Right hindlimb (tissue), 1 donor: Measurements from ENCODE around the gene SRP72.
"Not testable (repeated sequence)": the region's sequence is repeated elsewhere in the genome, so short reads cannot be mapped to it uniquely, and the experiment has no call there.

ENCODE experiments used
- DNase-seq: peaks from one replicate; pipeline ENCODE4 v3.0.0-alpha.2; 2018

The SRP72 gene

GRCh38 chr4:56467284-56468096 lies at the start of gene SRP72:
SRP72 (plus strand) TSS chr4:56467617; CDS start chr4:56467636, 19 bp downstream.
- DNase-seq = peak; percentile 94

- DNase-seq = no peak
Observed at GRCh38 chr4:56424176-56424575, 43.2 kb upstream of the SRP72 start.

GRCh38 chr4:56424697-56425514 lies 42.5 kb upstream of the SRP72 start:
- DNase-seq = no peak

GRCh38 chr4:56425518-56425917 lies 41.9 kb upstream of the SRP72 start:
- no peak for DNase-seq

DNA sequence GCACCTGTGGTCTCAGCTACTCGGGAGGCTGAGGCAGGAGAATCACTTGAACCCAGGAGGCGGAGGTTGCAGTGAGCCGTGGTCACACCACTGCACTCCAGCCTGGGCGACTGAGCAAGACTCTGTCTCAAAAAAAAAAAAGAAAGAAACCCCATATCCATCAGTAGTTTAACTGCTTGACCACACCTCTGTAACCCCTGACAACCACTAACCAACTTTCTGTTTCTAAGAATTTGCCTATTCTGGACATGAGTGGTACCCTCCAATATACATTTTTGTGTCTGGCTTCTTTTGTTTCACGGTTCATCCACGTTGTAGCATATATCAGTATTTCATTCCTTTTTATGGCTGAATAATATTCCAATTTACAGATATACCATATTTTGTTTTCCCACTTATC lies 41.1 kb upstream of the SRP72 start:
- DNase-seq = no peak

- no peak for DNase-seq
Observed at GRCh38 chr4:56427179-56427578, 40.2 kb upstream of the SRP72 start.

DNA sequence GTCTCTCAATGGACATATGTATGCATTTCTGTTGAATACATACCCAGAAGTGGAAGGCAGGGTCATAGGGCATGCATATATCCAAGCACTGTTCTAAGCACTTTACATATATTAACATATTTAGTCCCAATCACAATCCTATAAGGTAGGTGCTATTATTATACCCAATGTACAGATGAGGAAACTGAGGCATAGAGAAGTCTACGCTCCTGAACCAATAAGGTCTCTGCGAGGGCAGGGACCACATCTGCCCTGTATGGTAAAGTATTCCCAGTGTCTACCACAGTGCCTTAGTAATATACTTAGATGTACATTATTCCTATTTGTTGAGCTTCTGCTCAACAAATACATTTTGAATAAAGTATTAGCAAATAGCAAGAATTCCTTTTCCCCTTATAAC lies 37.2 kb upstream of the SRP72 start:
- DNase-seq = no peak

- DNase-seq = no peak
Observed at GRCh38 chr4:56433280-56433679, 34.1 kb upstream of the SRP72 start.

DNA sequence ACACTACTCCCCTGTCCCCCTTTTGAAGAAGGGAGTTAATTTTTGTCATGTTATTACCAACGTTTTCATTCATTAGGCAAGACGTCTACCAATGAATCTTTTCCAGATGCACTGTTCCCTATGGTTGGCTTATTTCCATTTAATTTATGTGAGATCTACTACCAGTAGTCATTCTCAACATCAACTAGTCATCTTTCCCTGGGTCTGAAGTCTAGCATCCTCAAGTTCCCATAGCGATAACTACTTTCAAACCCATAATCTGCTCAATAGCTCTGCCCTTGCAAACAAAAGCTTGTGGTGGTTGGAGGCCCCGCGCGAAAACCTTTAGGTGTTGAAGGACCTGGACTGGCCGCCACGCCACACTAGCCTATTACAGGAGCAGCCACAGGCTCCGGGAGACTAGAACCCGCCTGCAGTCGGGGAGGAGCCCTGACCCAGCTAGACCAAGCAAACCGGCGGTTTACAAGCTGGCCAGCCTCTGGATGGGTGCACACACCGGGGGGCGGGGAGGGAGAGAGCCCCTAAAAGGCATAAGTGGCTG lies 32.7 kb upstream of the SRP72 start:
- peak; percentile 68 for DNase-seq

DNA sequence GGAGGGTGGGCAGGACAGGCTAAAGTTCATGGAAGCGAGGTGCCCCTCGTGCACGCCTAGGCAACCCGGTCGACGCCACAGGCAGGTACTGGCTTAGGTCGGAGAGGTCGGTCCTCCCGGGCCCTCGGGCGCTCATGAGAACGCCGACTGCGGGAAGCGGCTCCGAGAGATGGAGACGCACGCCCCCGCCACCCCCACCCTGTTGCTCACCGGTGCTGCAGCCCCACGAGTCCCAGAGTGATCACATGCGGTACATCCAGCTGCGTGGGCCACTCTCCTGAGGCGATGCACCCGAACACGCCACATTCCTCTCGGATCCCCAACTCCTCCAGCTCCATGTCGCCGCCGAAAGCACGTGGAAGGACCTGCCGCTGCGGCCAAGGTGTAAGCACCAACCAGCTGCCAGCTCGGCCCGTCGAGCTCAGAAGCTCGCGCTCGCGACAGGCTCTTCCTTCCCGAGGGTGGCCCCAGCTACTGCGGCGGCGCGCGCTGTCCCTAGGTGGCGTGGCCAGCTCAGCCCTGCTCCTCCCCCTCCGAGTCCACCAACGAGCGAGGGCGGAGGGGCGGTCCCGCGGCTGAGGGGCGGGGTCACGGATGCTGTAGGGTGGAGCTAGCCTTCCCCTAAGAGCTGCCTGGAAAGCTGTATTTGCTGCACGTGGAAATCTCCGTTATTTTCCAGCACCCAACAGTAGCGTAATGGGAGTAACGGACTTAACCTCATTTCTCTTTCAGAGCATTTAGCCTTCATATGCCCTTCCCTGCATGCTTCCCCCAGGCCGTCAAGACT lies 32.1 kb upstream of the SRP72 start, which contains the start of gene PPAT:
TSS of gene PPAT (minus strand) at position 476 of the 787 bp plus-strand sequence. CDS start at position 338, 138 bp downstream.
- peak; percentile 99 for DNase-seq

DNA sequence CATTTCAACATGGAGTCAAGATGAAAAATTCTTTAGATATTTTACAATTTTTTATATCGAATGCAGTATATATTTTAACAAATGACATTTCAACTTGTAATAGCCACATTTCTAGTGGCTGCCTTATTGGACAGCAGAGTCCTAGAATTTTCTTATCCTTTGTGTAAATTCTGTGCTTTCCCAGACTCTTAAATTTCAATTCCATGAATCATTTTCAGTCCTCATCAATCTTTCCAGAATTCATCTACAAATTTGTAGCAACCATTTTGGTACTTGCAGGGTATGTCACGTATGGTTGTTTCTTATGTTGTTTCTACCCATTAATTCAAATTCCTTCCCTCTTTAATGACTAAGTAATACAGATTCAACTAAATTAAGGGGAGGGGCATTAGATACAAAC lies 28.7 kb upstream of the SRP72 start:
- DNase-seq = no peak

DNA sequence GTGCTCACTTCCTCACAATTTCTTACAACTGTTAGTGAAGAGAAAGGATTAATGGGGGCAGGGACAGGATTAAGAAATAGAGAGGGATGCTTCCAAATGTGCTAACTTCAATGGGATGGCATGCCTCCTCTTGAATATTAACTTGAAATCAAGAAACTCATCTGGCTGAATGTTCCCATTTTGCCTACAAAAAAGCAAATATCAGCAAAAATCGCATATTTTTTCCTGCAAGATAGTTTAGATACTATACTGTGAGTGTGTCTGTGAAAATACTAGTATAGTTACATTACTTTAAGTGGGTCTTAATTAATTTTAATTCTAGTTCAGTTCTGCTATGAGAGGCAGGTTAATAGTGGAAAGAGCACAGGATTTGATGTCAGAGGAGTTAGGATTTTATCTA lies 26.4 kb upstream of the SRP72 start:
- no peak for DNase-seq

DNA sequence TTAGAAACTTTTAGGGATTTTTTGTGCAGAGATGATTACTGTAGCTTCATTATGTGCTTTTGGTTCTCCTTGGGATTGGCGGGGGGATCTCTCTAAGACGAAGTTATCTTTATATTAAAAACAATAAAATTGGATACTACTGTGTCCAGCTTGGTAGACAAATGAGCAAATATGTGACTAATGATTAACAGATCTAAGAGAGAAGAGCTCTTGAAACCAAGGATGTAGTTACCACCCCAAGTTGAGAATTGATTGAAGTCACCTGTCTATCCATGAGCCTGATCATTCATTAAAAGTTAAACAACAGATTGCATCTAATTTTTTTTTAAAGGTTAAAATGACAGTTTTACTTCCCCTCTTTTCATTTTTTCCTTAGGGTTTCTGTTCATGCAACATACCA lies 22.7 kb upstream of the SRP72 start:
- no peak for DNase-seq

DNA sequence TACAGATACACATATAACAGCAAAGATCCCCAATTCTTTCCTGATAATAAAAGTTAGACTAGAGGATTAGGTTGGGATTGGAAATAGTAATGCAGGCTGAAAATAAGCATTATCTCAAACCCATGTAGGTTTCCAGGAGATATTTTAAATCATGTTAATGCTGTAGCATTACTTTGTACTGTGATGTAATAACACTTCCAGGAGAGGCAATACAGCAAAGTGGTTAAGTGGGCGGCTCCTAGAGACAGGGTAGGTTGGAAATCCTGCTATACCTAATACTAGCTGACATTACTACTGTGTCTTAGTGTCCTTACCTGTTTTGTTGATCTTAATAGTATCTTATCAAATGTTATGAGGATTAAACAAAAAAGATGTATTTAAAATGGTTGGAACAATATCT lies 21.7 kb upstream of the SRP72 start:
- DNase-seq = no peak

DNA sequence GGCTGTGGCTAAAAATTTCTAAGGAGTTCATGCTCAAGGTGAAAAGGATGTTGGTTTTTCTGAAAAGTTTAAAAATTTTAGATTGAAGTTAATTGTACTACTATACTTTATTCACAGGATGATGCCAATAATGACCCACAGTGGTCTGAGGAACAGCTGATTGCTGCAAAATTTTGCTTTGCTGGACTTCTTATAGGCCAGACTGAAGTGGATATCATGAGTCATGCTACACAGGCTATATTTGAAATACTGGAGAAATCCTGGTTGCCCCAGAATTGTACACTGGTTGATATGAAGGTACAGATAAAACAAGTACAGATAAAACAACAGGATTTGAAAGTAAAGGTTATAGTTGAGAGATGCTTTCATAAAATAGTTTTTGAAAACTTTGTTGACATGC lies 19.1 kb upstream of the SRP72 start:
- no peak for DNase-seq

GRCh38 chr4:56449475-56449874 lies 17.9 kb upstream of the SRP72 start:
- DNase-seq = not testable (repeated sequence)

DNA sequence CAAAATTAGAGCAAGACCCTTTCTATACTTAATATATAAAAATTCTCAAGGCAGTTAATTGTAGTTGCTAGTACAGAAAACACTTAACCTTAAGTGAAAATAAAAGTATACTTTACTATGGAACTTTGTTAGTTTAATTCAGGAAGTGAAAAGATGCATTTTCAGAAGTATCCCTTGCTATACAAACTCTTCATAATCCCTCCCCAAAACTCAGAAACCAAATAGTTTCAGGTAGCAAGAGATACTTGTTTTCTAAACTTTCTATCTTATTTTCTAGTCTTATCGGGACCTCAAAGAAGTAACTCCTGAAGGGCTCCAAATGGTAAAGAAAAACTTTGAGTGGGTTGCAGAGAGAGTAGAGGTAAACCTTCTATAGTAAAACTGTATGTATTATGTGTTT lies 17.1 kb upstream of the SRP72 start:
- DNase-seq = no peak

- no peak for DNase-seq
Observed at GRCh38 chr4:56460085-56460484, 7.3 kb upstream of the SRP72 start.

DNA sequence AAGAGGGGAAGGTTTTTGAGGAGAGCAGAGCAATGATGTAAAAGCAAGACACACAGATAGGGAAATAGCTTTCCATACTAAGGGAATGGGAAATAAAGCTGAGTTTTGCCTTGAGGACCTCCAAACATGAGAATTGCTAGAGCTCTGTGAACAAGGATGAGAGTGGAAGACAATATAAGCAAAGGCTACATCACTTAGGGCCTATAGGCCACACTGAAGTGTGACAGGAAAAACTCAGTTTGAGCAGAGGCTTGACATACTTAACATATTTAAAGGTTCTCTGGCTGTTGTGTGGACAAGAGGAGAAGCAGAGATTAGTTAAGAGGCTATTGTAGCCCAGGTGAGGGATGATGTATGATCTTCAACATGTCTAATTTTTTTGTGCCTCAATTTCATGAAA lies 5.3 kb upstream of the SRP72 start:
- DNase-seq = no peak

DNA sequence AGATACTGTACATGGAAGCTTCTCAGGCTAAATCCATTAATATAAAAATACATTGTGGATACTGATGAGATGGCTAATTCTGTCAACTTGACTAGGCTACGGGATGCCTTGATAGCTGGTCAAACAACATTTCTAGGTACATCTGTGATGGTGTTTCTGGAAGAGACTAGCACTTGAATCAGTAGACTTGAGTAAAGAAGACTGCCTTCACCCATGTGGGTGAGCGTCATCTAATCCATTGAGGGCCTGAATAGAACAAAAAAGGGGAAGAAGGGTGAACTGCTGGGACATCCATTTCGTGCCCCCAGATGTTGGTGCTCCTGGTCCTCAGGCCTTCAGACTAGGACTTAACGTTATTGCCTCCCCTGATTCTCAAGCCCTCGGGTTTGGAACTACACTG lies 3.7 kb upstream of the SRP72 start:
- no peak for DNase-seq

- DNase-seq = no peak
Observed at GRCh38 chr4:56464581-56464980, 2.8 kb upstream of the SRP72 start.

DNA sequence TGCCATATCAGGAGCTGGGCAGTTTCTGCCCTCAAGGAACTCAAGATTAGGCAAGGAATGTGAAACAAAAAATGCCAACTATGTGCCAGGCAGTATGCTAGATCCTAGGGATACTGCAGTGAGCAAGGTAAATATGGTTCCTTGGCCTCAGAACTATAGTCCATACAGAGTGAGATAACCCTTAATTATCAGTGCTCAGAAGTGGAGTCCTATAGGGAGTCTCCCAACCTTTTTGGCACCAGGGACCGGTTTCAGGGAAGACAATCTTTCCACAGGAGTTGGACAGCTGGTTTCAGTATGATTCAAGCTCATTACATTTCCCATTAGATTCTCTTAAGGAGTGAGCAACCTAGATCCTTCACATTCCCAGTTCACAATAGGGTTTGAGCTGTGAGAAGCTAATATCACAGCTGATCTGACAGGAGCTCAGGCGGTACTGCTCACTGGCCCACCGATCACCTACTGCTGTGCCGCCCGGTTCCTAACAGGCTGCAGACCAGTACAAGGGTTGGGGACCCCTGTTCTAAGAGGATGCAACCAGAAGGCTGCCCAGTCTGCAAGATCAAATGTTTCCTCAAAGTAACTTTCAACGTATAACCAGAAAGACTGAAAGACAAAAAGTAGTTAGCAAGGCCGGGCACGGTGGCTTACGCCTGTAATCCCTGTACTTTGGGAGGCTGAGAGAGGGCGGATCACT lies 1.7 kb upstream of the SRP72 start:
- DNase-seq = no peak
